Activated CD4-positive, alpha-beta T cell treated with anti-CD3 and anti-CD28 coated beads, Interleukin-2, amount 50 U/mL, for 24 hours (primary cell): Measurements from ENCODE around the gene MARVELD1.
"Not testable (repeated sequence)": the region's sequence is repeated elsewhere in the genome, so short reads cannot be mapped to it uniquely, and the experiment has no call there.

Experiments
- DNase-seq, 2 donors: peaks; one replicate each; pipeline ENCODE4 v3.0.0-alpha.2; 2020; ENCODE audit warnings: low read depth in 1 of 2, low spot score in 1 of 2

Gene MARVELD1

DNA sequence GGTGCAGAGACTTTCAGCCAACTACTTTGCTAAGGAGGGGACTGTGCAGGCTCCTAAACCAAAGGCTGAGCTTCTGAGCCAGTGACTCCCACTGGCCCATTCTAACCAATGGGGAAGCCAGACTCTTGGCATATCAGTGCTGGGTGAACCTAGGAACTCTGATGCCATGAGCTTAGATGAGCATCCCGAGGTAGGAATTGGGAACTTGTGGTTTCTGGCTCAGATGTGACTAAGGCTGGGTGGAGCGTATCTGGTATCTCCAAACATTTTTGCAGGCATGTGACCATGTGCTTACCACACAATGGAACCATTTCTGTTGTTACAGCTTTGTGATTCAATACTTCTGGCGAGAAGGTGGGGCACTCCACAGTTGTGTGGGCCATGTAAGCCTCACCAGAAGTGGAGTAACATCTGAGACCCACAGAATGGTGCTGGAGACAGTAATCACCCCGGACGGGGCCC lies 23.9 kb upstream of the MARVELD1 start:
- no peak for DNase-seq

DNA sequence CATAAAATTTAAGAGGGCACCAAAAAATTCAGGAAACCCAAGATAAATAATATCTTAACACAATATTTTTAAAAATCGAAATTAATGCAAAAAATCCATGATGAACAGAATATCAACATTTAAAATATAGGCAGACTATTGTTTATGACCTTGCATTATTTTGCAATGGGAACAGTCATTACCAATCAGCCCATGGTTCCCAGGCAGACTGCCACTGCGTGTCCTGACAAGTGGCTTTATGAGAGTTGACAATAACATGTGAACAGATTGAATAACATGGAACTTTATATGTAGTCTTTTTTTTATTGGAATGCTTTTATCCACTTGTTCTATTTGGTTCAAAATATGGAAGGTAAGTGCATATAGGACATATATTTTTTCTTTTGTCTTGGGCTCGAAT lies 23.4 kb upstream of the MARVELD1 start:
- DNase-seq, result no peak

DNA sequence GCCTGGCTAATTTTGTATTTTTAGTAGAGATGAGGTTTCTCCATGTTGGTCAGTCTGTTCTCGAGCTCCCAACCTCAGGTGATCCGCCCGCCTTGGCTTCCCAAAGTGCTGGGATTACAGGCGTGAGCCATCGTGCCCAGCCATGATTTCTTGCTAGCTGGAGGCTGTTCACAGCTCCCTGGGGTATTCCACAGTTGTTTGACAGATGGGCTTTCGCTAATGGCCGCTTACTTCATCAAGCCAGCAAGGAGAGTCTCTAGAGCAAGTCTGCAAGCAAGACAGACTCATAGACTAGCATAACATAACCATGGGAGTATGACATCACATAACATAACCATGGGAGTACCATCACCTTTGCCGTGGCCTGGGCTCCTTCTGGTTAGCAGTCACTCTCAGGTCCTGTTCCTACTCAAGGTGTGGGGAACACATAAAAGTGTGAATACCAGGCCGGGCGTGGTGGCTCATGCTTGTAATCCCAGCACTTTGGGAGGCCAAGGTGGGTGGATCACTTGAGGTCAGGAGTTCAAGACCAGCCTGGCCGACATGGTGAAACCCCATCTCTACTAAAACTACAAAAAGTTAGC lies 15.4 kb upstream of the MARVELD1 start:
- not testable (repeated sequence) for DNase-seq

DNA sequence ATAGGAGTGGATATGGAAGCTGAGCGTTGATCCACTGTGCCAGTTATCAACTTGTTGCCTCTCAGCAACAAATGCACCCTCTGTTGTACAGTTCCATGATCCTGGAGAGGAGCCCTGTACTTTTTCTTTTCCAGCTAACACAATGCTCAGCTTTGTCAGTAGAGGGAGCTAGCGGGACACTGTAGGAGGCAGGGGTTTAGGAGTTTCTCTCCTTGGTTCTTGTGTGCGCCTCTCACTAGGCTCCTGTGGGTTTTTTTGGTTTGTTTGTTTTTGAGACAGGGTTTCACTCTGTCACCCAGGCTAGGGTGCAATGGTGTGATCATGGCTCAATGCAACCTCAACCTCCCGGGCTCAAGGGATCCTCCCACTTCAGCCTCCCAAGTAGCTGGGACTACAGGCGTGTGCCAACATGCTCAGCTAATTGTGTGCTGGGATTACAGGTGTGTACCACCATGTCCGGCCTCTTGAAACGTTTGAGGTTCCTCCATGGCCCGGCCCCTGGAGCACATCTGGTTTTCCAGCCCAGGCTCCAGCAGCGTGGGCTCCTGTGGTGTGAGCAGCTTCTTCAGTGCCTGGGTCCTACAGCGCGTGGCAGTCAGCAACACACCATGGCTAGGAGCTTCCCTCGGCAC lies 12.0 kb upstream of the MARVELD1 start:
- DNase-seq, result peak in 1 of 2 donors; percentile 54

DNA sequence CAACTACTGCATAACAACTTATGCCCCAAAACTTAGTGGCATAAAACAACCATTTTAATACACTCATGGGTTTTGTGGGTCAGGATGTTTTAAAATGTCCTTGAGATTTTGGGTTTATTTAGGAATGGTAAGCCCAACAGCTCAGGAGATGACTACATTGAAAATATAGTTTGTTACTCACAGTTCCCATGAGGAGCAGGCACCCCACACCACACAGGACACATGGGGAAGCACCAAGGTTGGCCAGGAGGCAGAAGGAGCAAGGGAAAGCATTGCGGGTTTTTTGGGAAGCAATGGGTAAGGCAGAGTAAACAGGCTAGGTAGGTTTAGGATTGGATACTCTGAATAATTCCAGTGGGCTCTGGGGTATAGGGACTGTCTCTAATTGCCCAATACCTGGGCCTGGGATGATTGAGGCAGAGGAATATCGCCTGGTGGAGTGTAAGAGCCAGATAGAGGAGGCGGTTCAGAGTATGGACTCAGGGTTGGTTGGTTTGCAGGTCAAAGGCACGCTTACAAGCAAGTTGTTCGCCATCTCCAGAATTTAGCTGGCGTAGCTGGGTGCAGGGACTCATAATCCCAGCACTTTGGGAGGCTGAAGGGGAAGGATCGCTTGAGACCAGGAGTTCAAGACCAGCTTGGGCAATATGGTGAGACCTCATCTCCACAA lies 10.0 kb upstream of the MARVELD1 start:
- DNase-seq, result no peak

DNA sequence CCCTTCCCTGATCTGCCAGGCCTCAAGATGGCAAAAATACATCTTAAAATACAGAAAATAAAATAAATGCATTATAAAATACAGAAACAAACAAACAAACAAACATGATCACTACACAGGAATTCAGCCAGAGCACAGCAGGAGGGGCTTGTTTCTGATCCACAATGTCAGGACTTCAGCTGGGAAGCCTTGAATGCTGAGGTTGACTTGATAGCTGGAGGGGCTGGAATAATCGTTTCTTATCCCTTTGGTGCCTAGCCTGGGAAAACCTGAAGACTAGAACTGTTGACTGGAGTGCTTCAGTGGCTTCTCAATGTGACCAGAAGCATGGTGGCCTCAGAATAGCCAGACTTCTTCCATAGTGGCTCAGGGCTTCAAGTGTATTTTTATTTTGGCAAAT lies 9.2 kb upstream of the MARVELD1 start:
- no peak for DNase-seq

DNA sequence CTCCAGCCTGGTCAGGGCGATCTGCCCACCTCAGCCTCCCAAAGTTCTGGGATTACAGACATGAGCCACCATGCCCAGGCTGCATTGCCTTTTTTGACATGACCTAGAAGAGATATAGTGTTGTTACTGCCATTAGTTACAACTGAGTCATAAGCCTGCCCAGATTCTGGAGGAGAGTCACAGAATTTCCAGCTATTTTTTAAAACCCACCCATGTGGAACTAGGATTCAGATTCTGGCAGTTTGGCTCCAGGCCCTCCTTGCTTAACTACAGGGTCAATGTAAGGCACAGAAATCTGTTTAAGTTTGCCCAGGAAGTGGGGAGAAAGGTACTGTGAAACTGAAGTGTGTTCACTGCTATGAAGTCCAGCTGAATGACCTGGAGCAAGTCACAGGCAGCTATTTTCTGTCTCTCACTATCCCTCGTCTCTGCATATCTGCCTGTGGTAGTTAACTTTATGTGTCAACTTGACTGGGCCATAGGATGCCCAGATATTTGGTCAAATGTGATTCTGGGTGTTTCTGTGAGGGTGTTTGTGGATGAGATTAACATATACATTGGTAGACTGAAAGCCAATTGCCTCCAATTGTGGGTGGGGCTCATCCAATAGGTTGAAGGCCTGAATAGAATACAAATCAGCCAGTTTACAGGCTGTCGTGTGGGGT lies 8.4 kb upstream of the MARVELD1 start:
- DNase-seq, result no peak

DNA sequence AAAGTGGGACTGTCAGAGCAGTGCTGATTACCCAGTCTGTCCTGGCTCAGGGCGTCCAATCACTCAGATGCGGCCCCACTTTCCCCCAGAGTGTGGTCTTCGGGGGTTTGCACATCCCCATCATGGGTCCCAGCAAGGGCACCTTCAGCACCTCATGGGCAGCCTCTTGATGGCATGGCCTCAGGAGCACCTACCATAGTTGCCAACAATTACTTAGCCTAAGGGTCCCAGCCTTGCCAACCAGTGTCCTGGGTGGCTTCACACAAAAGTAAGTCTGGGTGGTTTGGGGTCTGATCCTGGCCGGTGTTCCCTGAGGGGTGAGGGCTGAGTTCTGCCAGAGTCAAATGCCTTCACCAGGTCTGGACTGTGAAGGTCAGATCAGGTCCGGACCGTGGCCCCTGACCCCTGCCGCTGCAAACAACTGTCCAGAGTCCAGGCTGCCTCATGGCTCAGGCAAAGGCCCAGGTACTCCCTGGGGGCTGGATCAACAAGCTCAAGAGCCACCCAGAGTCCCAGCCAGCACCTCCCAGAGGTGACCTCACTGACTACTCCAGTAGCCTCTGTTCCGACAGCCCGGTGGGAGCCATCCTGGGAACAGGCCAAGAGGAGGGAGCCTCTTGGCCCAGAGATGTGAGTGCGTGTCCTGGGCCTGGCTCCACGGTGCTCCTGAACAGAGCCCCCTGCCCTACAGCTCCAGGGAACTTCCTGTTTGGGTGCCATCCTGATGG lies 6.2 kb upstream of the MARVELD1 start:
- no peak for DNase-seq

DNA sequence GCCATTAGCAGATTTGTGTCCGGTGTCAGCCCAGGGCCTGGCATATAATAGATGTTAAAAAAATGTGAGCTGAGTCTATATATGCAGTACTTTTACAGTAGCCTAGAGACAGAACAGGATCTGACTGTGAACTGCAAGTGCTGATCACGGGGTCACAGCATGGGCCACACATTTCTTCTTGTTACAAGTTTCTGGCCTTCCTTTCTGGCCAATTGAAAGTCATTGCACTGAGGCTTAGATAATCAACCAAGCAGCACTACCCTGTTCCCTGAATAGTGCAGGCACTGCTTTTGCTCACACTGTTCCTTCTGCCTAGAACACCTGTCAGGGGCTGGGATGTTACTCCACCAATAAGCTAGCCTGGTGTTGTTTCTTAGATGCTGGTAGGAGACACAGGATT lies 5.4 kb upstream of the MARVELD1 start:
- no peak for DNase-seq

DNA sequence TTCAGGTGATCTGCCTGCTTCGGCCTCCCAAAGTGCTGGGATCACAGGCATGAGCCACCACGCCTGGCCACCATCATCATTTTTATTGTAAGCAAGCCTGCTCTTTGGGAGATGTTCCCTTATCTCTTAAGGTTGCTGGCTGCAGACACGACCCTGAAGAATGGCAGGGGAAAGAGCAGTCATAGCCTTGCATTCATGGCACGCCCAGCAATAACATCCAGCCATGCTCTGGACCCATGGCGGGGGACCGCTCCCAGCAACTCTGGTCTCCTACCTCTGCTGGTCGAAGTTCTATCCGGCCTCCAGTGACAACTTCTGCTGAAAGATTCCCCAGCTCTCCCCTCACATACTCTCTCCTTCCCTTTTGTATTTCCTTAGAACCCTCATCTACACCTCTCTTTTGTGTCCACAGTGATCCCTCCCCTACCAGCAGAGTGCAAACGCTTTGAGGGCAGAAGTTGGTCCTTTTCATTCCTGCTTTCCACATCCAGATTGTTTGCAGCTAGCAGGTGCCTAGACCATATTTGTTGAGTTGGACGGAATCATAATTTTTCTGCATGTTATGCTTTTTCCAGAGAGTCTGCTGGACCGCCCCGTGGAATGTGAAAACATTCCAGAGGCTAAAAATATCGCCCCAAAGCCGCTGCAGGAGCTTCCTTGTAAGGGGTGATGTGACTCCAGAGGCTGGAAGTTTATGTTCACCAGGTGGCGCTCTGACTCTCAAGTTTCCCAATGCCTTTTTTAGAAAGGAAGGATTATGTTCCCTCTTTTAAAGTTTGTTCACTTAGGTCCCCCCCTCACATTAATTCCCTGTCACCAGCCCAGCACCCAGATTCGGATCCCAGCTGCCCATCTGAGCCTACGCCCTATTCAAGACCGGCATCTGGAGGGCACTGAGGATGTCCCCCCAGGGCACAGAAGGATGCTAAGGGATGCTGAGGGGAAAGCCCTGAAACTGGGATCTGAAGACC lies 4.3 kb upstream of the MARVELD1 start:
- DNase-seq, result peak in 1 of 2 donors; percentile 12

DNA sequence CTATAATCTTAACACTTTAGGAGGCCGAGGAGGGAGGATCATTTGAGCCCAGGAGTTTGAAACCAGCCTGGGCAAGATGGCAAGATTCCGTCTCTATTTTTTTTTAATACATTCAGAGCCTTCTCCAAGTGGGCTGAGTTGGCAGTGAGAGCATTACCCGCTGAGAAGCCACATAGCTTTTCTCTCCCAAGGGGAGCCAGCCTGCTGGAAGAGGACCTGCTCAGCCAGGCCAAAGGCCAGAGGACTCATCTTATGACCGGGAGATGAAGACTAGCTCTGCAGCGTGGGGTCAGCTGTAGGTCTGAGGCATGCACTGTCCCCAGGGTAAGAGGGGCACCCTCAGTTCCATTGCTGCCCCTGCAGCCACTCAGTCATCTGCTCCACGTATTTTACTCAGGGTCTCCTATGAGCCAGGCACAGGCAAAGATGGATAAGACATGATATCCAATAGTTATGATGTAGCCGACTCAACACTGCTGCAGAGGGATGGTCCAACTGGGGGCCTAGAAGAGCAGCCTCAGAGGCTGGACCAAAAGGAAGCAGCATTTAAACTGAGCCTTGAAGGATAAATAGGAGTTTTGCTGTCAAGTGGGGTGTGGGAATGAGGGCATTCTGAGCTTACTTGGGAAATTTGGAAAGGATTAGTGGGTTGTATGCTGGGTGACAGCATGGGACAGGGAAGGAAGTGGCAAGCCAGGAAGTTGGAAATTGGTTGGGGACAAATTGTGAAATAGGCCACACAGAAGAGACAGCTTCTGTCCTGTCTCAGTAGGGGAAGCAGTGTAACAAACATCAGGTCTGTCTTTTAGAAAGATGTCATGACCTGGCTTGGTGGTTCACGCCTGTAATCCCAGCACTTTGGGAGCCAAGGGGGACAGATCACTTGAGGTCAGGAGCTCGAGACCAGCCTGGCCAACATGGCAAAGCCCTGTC lies 1.6 kb upstream of the MARVELD1 start:
- no peak for DNase-seq

DNA sequence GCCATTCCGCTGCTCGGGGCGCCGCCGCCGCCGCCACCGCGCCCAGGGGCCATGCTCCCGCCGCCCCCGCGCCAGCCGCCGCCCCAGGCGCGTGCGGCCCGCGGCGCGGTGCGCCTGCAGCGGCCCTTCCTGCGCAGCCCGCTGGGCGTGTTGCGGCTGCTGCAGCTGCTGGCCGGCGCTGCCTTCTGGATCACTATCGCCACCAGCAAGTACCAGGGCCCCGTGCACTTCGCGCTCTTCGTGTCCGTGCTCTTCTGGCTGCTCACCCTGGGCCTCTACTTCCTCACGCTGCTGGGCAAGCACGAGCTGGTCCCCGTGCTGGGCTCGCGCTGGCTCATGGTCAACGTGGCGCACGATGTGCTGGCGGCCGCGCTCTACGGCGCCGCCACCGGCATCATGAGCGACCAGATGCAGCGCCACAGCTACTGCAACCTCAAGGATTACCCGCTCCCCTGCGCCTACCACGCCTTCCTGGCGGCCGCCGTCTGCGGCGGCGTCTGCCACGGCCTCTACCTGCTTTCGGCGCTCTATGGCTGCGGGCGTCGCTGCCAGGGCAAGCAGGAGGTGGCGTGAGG lies 383 bp downstream of the MARVELD1 start:
- DNase-seq, result peak in 1 of 2 donors; percentile 36

DNA sequence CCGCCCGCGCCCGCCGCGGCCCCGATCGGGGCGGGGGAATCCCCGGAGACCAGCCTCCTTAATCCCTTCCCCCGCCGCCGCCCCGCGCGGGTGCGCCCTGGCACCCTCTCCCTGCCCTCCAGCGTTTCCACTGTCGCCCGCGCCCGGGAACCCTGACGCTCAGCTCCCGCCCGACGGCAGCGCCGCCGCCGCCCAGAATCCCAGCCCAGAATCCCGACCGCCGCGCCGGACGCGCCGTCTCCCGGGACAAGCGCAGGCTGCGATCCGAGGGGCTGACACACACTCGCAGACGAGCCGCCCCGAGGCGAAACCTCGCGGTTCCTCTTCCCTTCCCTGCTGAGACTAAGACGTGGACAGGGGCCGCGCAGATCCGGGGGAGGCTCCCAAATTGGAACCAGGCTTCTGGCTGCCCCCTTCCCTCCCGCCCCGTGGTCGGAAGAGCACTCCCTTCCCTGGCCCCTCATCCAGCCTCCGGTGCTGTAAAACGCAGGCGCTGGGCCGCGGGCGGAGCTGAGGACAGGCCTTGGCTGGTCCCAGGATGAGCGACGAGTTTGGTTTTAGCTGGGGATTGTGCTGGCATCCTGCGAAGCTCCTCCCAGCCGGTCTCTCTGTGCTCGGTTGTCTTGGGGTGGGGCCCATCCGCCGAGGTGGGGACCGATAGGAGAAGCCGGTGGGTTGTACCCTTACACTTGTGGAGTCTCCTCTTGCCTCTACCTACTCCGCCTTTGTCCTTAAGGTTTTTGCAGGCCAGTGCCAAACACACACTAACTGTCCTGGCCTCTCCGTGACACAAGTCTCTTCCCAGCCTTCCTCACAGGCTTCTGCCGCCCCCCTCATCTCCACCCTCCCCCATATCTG lies 1.1 kb downstream of the MARVELD1 start:
- DNase-seq, result no peak

DNA sequence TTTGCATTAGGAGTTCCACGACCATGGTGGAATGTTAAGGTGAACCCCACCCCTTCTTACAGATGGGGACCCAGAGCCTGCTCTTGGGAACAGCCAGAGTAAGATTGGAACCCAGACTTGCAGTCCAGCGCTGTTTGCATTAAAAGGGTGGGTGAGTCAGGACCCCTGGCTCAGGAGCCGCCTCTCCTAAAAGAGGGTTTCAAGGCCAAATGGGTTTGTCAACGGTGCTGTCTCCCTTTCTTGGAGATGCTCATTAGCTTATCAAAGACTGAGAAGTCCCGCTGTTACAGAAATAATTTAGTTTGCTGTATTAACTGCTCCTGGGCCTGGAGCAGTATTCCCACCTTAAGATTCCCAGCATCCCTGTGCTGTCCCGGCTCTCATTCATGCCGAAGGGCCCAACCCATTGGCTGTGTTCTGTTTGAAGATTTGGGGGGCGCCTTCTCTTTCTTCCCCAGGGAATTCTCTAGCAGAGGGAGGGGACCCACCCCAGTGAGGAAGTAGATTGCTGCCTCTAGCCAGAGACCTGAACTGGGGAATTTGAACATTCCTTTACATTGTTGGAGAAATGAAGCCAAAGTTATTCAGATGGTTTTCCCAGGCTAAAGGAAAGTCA lies 1.8 kb downstream of the MARVELD1 start:
- DNase-seq, result no peak

DNA sequence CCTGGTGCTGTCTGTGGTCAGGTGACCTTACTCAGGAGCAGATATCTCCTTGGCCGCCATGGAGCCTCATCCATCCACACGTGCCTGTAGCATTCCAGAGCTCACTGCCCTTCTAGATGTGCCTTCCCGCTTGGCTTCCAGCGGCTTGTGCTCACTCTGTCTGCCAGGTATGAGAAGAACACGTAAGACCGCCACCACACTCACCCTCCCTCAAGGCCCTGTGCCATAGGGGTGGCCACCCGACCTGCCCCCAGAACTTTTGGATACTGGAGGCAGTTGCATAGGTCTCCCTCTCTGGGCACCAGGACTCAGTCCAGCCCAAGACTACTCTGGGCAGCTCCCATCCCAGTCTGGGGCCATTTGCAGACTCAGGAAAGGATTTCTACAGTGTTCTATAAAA lies 4.1 kb downstream of the MARVELD1 start:
- DNase-seq, result no peak

DNA sequence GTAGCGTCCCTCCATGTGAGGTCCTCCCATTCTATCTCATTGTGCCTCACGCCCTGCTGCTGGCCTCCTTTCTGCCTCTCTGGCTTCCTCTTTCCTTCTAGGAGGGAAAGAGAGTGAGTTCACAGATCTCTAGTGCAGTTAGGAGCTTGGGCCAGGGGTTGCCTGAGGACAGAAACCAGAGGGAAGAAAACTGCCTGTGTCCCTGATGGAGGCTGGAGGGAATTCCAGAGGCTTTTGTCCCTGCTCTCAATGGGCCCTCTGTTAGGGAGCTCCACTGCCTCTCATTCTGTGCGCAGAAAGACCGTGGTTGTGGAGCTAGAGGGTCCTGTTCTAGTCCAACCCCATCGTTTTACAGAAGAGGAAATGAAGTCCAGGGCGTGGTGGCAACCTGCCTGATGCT lies 4.6 kb downstream of the MARVELD1 start:
- DNase-seq, result no peak

DNA sequence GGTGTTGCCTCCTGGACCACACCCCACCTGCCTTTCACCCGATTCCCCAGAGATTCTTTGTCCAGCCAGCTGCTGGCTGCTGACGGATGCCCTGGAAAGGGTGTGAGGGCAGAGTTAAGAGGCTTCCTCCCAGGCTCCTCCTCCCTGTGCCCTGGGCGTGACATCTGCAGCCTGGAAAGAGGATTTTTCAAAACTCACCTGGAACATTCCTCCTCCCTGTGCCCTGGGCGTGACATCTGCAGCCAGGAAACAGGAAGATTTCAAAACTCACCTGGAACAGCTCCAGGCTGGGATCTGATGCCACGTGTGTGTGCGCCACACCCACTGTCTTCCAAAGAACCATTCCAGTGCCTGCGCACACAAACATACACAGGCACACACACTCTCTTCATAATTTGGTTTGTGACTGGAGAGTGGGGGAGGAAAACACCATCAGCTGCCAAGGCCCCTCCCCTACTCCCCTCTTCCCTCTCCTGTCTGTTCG lies 5.2 kb downstream of the MARVELD1 start:
- DNase-seq, result no peak
